Breast epithelium (tissue), 4 donors: ENCODE results near the gene NOP53. TPM values are rescaled to one million over a fixed set of nuclear protein-coding genes. Genes with fewer than 3 reads are reported as not detected.

Experiments
- DNase-seq, 2 donors: peaks; one replicate each; pipeline ENCODE4 v3.0.0-alpha.2; 2019; ENCODE audit warnings: low spot score in 2 of 2
- H3K27ac ChIP-seq, 2 donors: fragments of 200-600 bp; sonication (generic) in 1 of 2; one replicate each; pipeline ENCODE4 v1.5.1; 2016 to 2019; ENCODE audit warnings: mild to moderate bottlenecking in 1 of 2
- H3K27me3 ChIP-seq, 2 donors: fragments of 200-600 bp; sonication (generic) in 1 of 2; one replicate each; pipeline versions ENCODE4 v1.5.1 to v1.6.0; 2017 to 2019; ENCODE audit warnings: control low read depth in 1 of 2, mild to moderate bottlenecking in 1 of 2
- H3K36me3 ChIP-seq: fragments of 200-600 bp; one replicate; pipeline ENCODE4 v1.5.1; 2019
- H3K4me1 ChIP-seq, 2 donors: fragments of 200-600 bp; sonication (generic); one replicate each; pipeline ENCODE4 v1.5.1; 2016 to 2019; ENCODE audit warnings: control low read depth in 1 of 2
- H3K4me3 ChIP-seq, 3 donors: fragments of 200-600 bp; sonication (generic); 1 replicate in 2 of 3; 2 replicates in 1 of 3; pipeline ENCODE4 v1.5.1; 2016 to 2019; ENCODE audit warnings: mild to moderate bottlenecking in 3 of 3, moderate library complexity in 2 of 3
- H3K9me3 ChIP-seq, 2 donors: fragments of 200-600 bp; sonication (generic) in 1 of 2; one replicate each; pipeline ENCODE4 v1.5.1; 2016 to 2019; ENCODE audit warnings: control low read depth in 1 of 2
- POLR2A ChIP-seq: fragments of 450-650 bp; IDR thresholded peaks from one replicate; pipeline ENCODE4 v1.6.1; 2016; ENCODE audit warnings: antibody characterized with exemption, mild to moderate bottlenecking, moderate library complexity
- POLR2AphosphoS5 ChIP-seq, 3 donors: sonication (generic); formaldehyde crosslinking; IDR thresholded peaks; one replicate each; pipeline ENCODE4 v1.6.1; 2017; ENCODE audit warnings: antibody characterized with exemption in 3 of 3
- intact Hi-C: fragments of 100-400 bp; cut with DNase I; formaldehyde crosslinking; loops from one replicate; pipeline ENCODE4 v1.15.1; 2023; ENCODE audit warnings: low total_unique reads
- total RNA-seq, 3 donors: library from RNA; depleted of rRNA; stranded (reverse); fragments of >200 nt; gene quantifications; one replicate each; pipeline ENCODE4 v1.1.0, GENCODE V29; 2016
- TF ChIP-seq, protein P1 (sequence below), 3 donors: fragments of 450-650 bp; IDR thresholded peaks; one replicate each; pipeline ENCODE4 v1.5.1; 2016 to 2017; ENCODE audit warnings: antibody characterized with exemption in 3 of 3, mild to moderate bottlenecking in 3 of 3, moderate library complexity in 3 of 3

The NOP53 gene
- total RNA-seq, 3 donors from 2014 or later: 391 to 498 (median 457) TPM

DNA sequence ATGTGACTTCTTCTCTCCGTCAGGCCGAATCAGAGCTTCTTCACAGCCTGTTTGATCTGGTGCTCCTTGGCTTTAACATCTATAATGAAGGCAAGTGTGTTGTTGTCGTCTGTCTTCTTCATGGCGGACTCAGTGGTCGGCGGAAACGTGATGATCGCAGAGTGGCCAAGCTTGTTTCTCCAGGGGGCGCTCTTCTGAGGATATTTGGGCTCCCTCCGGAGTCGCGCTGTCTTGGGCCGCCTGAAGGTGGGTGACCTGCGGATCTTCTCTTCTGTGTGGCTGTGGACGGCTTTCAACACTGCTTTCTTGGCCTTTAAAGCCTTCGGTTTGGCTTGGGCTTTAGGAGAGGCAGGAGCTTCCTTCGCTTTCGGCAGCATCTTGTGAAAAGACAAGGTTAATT is 49.2 kb downstream of the NOP53 start:
- TF ChIP-seq POLR2AphosphoS5 (IDR thresholded peaks at IDR 0.05): no peak
- TF ChIP-seq, protein P1, sequence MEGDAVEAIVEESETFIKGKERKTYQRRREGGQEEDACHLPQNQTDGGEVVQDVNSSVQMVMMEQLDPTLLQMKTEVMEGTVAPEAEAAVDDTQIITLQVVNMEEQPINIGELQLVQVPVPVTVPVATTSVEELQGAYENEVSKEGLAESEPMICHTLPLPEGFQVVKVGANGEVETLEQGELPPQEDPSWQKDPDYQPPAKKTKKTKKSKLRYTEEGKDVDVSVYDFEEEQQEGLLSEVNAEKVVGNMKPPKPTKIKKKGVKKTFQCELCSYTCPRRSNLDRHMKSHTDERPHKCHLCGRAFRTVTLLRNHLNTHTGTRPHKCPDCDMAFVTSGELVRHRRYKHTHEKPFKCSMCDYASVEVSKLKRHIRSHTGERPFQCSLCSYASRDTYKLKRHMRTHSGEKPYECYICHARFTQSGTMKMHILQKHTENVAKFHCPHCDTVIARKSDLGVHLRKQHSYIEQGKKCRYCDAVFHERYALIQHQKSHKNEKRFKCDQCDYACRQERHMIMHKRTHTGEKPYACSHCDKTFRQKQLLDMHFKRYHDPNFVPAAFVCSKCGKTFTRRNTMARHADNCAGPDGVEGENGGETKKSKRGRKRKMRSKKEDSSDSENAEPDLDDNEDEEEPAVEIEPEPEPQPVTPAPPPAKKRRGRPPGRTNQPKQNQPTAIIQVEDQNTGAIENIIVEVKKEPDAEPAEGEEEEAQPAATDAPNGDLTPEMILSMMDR (IDR thresholded peaks at IDR 0.05): no peak
- TF ChIP-seq POLR2A: no peak
- H3K9me3 ChIP-seq: no peaks in the 10 kb centered on the region
- H3K4me1 ChIP-seq: no peaks in the 10 kb centered on the region
- H3K36me3 ChIP-seq: no peaks in the 10 kb centered on the region
- no peak overlapping the region for H3K27ac ChIP-seq
- peaks cover 0 to 4% of the 10 kb centered on the region in 2 donors for H3K27me3 ChIP-seq
- intact Hi-C loops: no loop called here
- DNase-seq: no peak
- no peak overlapping the region for H3K4me3 ChIP-seq

DNA sequence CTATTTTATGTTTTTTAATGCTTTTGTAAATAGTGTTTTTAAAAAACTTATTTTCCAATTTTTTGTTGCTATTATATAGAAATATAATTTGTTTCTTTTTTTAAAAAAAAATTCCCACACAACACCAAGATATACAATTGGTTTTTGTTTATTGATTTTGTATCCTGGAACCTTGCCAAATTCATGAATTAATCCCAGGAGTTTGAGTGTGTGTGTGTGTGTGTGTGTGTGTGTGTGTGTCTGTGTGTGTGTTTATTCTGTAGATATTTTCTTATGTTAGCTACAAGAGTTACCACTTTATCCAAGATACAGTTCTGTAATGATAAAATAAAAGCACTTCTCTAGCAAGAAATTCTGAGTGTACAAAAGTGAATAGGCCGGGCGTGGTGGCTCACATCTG is 51.4 kb downstream of the NOP53 start:
- H3K36me3 ChIP-seq: no peaks in the 10 kb centered on the region
- H3K4me1 ChIP-seq: no peaks in the 10 kb centered on the region
- DNase-seq: no peak
- no peak overlapping the region for H3K4me3 ChIP-seq
- no peak overlapping the region for H3K27ac ChIP-seq
- intact Hi-C loops: no loop called here
- H3K27me3 ChIP-seq: peaks cover 0 to 4% of the 10 kb centered on the region in 2 donors
- H3K9me3 ChIP-seq: no peaks in the 10 kb centered on the region
- TF ChIP-seq POLR2A (no peak), POLR2AphosphoS5 (IDR thresholded peaks at IDR 0.05) (no peak)
- TF ChIP-seq, protein P1 (IDR thresholded peaks at IDR 0.05): no peak

DNA sequence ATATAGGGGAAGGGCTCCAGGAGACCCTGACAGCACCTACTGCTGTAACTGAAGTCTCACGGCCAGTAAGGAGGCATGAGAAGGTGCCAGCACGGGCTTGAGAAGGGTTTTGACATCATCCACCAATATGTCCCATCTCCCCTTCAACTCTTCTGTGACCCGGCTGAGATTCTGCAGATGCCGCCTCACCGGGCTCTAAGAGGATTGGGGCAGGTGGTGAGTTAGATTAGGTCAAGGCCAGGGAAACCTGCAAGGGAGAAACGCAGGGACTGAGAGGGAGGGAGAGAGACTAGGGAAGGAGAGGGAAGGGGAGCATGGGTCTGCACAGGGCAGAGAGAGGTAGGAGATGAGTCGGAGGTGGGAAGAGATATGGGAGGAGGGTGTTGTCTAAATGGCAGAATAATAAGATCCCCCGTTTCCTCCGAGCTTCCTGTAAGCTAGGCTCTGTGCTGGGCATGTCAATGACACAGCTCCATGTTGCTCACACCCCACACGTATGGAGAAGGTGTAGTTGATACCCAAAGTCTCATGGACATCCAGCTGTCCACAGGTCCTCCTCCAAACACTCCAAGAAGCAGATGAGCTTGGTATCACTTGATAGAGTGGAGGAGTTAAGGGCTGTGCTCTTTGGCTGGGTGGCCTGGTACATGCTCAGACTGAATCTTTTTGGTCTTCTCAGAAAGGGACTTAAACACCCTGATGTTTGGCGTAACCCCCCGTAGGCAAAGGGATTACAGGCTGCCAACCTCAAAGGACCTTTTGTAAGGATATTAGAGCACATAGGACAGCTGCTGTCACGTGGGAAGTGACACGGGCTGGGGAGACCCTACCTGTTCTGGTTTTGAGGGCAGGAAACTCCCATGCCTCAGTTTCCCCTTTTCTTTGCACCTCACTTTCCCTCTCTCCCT is 52.9 kb downstream of the NOP53 start:
- peaks cover 0 to 4% of the 10 kb centered on the region in 2 donors for H3K27me3 ChIP-seq
- no peaks in the 10 kb centered on the region for H3K36me3 ChIP-seq
- intact Hi-C loops: no loop called here
- no peak for DNase-seq
- TF ChIP-seq POLR2A (no peak), POLR2AphosphoS5 (IDR thresholded peaks at IDR 0.05) (no peak)
- TF ChIP-seq, protein P1 (IDR thresholded peaks at IDR 0.05): no peak
- no peak overlapping the region for H3K4me3 ChIP-seq
- no peaks in the 10 kb centered on the region for H3K4me1 ChIP-seq
- no peaks in the 10 kb centered on the region for H3K9me3 ChIP-seq
- H3K27ac ChIP-seq: no peak overlapping the region

DNA sequence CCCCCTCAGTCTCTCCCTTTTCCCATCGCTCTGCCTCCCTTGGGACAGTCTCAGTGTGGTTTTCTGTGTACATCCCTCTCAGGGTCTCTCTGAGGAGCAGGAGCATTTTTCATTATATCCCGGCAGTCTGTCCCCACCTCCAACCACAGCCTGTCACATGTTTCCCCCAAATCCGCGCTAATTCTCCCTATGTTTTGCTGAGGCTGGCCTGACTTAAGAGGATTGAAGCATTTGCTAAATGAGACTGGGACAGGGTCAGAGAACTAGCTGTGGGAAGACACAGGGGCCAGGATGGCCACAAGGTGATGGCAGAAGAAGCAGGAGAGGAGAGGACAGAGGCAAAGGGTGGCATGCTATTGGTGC is 53.5 kb downstream of the NOP53 start:
- TF ChIP-seq, protein P1 (IDR thresholded peaks at IDR 0.05): no peak
- no peak for TF ChIP-seq POLR2AphosphoS5 (IDR thresholded peaks at IDR 0.05)
- Histone ChIP-seq H3K4me3 (no peak overlapping the region), H3K27me3 (peaks cover 0 to 4% of the 10 kb centered on the region in 2 donors), H3K9me3 (no peaks in the 10 kb centered on the region), H3K27ac (no peak overlapping the region), H3K4me1 (no peaks in the 10 kb centered on the region), H3K36me3 (no peaks in the 10 kb centered on the region)
- intact Hi-C loops: no loop called here
- no peak for DNase-seq

DNA sequence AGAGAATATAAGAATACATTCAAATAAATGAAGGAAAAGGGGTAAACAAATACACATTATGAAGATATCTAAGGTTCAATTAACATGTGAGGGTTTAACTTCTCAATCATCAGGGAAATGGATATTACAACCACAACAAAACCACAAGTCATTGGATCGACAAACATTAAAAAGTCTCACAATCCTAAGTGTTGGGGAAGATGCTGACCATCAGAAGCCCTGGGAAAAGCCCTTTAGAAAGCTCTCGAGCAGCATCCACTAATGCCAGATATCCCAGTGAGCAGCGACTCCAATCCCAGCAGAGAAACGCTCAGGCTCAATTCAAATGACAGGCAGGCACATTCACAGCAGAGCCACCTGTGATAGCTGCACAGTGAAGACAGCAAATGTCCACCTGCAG is 55.9 kb downstream of the NOP53 start:
- H3K9me3 ChIP-seq: no peaks in the 10 kb centered on the region
- TF ChIP-seq POLR2AphosphoS5 (IDR thresholded peaks at IDR 0.05): no peak
- no peak for TF ChIP-seq POLR2A
- TF ChIP-seq, protein P1 (IDR thresholded peaks at IDR 0.05): no peak
- DNase-seq: no peak
- H3K36me3 ChIP-seq: no peaks in the 10 kb centered on the region
- H3K27ac ChIP-seq: no peak overlapping the region
- intact Hi-C loops: no loop called here
- H3K4me1 ChIP-seq: no peaks in the 10 kb centered on the region
- no peak overlapping the region for H3K4me3 ChIP-seq
- H3K27me3 ChIP-seq: peaks cover 0 to 4% of the 10 kb centered on the region in 2 donors
